ENCODE data around the gene CCND1.

- TF ChIP-seq CTCF (conservative IDR thresholded peaks at IDR 0.05; ENCODE audit: low read depth, low read length) (no peak), EZH2 (IDR thresholded peaks at IDR 0.05; ENCODE audit: borderline replicate concordance, low read depth, low read length, poor library complexity, severe bottlenecking) (no peak)
Observed at GRCh38 chr11:69618237-69618636, 22.7 kb upstream of the CCND1 start.

Data from A673 (cell line).